HepG2 (cell line): ENCODE data around the gene STX1B. TPM values are rescaled to one million over a fixed set of nuclear protein-coding genes. Genes with fewer than 3 reads are reported as not detected.
A peak's percentile ranks its signal among the peaks of the same experiment; 100 is the strongest.

ENCODE experiments used
- ATAC-seq: fragments of 200-7000 bp; cut with Tn5 transposase; 3 replicates; pipeline ENCODE4 v1.9.1; 2020; ENCODE audit warnings: mild to moderate bottlenecking, moderate library complexity
- BruUV-seq: library from RNA; stranded (reverse); fragments of 400-500 nt; replicated peaks from 2 replicates; lab custom pipeline; 2021; lab: Mats Ljungman, UMichigan
- CTCF ChIA-PET: fragments of 300-600 bp; formaldehyde crosslinking; extraction: SDS; loops from one replicate; lab custom pipeline; 2021; ENCODE audit warnings: low total read pairs, inconsistent platforms, low intra/inter-chr PET ratio; lab: Yijun Ruan, JAX
- POLR2A ChIA-PET: fragments of 350-600 bp; sonication (Branson Sonifier 250); formaldehyde crosslinking; loops from one replicate; lab custom pipeline; 2020; ENCODE audit warnings: antibody characterized with exemption, inconsistent platforms; lab: Yijun Ruan, JAX
- DNase-seq: peaks from one replicate; pipeline ENCODE4 v3.0.0-alpha.2; 2015; ENCODE audit warnings: low spot score
- FAIRE-seq: peaks from 3 replicates; lab custom pipeline; 2011; peaks lifted over from hg19 to GRCh38; lab: Jason Lieb, UNC
- H2AFZ ChIP-seq: one replicate; pipeline ENCODE4 v1.6.1; 2011; ENCODE audit warnings: low read length, inconsistent platforms
- H3K27ac ChIP-seq: fragments of 300-600 bp; 3 replicates; pipeline ENCODE4 v1.8.0; 2011; ENCODE audit warnings: mixed run types, mild to moderate bottlenecking, mixed read lengths, low read length, inconsistent platforms; ENCODE audit not compliant: insufficient read depth; ENCODE audit errors: extremely low read length
- H3K27me3 ChIP-seq, 2 experiments: fragments of 200-600 bp in 1 of 2; 2 replicates in 1 of 2; 3 replicates in 1 of 2; pipeline versions ENCODE4 v1.6.0 to v1.8.0; 2011; ENCODE audit warnings: low read length in 2 of 2, mild to moderate bottlenecking in 2 of 2, moderate library complexity in 2 of 2, inconsistent platforms in 1 of 2; ENCODE audit not compliant: insufficient read depth in 2 of 2, control insufficient read depth in 1 of 2
- H3K36me3 ChIP-seq, 2 experiments: fragments of 200-600 bp in 1 of 2; replicated peaks in 1 of 2; 2 replicates in 1 of 2; 3 replicates in 1 of 2; pipeline versions ENCODE4 v1.5.1 to v1.8.0; 2011; ENCODE audit warnings: low read length in 2 of 2, inconsistent platforms in 1 of 2; ENCODE audit not compliant: insufficient read depth in 2 of 2, control insufficient read depth in 1 of 2
- H3K4me1 ChIP-seq: 2 replicates; pipeline ENCODE4 v1.5.1; 2012; ENCODE audit warnings: low read length, inconsistent platforms; ENCODE audit not compliant: insufficient read depth
- H3K4me2 ChIP-seq: 2 replicates; pipeline ENCODE4 v1.6.0; 2011; ENCODE audit warnings: low read depth, low read length, inconsistent platforms
- H3K4me3 ChIP-seq, 3 experiments: fragments of 200-600 bp in 1 of 3; sonication (generic), shearing (Covaris generic) in 1 of 3; replicated peaks in 1 of 3; 2 replicates each; pipeline ENCODE4 v1.5.1; 2011 to 2016; ENCODE audit warnings: low read length in 3 of 3, inconsistent platforms in 2 of 3, low read depth in 2 of 3, mild to moderate bottlenecking in 2 of 3, control low read depth in 1 of 3, mixed read lengths in 1 of 3; ENCODE audit not compliant: insufficient read depth in 1 of 3
- H3K79me2 ChIP-seq: one replicate; pipeline ENCODE4 v1.6.1; 2011; ENCODE audit warnings: low read length, inconsistent platforms; ENCODE audit not compliant: insufficient read depth
- H3K9ac ChIP-seq: 2 replicates; pipeline ENCODE4 v1.6.0; 2011; ENCODE audit warnings: mild to moderate bottlenecking, low read depth, low read length, inconsistent platforms; ENCODE audit not compliant: insufficient read depth
- H3K9me3 ChIP-seq: 2 replicates; pipeline ENCODE4 v1.5.1; 2012; ENCODE audit warnings: mild to moderate bottlenecking, low read length
- H4K20me1 ChIP-seq: 2 replicates; pipeline ENCODE4 v1.6.0; 2011; ENCODE audit warnings: inconsistent platforms, mild to moderate bottlenecking, low read length, moderate library complexity; ENCODE audit not compliant: insufficient read depth
- PPARG ChIP-seq: conservative IDR thresholded peaks from 2 replicates; pipeline ENCODE4 v1.6.1; 2016; ENCODE audit warnings: missing biosample characterization, missing genetic modification reagents
- RFX1 ChIP-seq: fragments of 450-650 bp; IDR thresholded peaks from 2 replicates; pipeline ENCODE4 v1.6.1; 2017
- ZNF136 ChIP-seq: sonication (generic); formaldehyde crosslinking; IDR thresholded peaks from 2 replicates; pipeline ENCODE4 v1.8.1; 2022; ENCODE audit warnings: low read depth, mild to moderate bottlenecking, moderate library complexity, missing genetic modification reagents
- ZNF460 ChIP-seq: sonication (generic); formaldehyde crosslinking; IDR thresholded peaks from 2 replicates; pipeline ENCODE4 v1.5.1; 2020; ENCODE audit warnings: missing genetic modification reagents, mild to moderate bottlenecking, borderline replicate concordance
- WGBS: methylation state at CpG from one replicate; pipeline ENCODE4 v1.1.6; 2017; ENCODE audit warnings: low lambda C conversion rate; 5-methylcytosine and 5-hydroxymethylcytosine counted together
- in situ Hi-C: cut with HindIII; loops from 2 replicates; pipeline ENCODE4 v1.10.0; 2017; ENCODE audit warnings: low pct_unique_long_range_greater_than_20kb; ENCODE audit not compliant: extremely low pct_ligation_motif_present
- intact Hi-C: fragments of 100-400 bp; cut with micrococcal nuclease; formaldehyde crosslinking; loops from one replicate; pipeline ENCODE4 v1.10.0; 2022; ENCODE audit not compliant: unreplicated experiment
- polyA plus RNA-seq, 8 experiments: library from polyadenylated mRNA; depleted of rRNA in 3 of 8; stranded (reverse) in 7 of 8; unstranded in 1 of 8; fragments of >200 nt; fragmentation: Illumina TruSeq in 4 of 8; extraction: Trizol in 4 of 8; gene quantifications; 2 replicates each; pipeline versions ENCODE4 v1.2.1 to v1.2.3, GENCODE V29; 2011 to 2016; ENCODE audit warnings: low read depth in 4 of 8, missing spikeins in 1 of 8, mixed read lengths in 1 of 8; ENCODE audit not compliant: insufficient read depth in 1 of 8
- total RNA-seq, 5 experiments: library from RNA; depleted of rRNA; stranded (reverse); fragments of >200 nt; fragmentation: Illumina TruSeq; extraction: Trizol; gene quantifications; 2 replicates each; pipeline ENCODE4 v1.2.3, GENCODE V29; 2016; ENCODE audit warnings: low read depth in 1 of 5
- TF ChIP-seq, protein P1 (sequence below): sonication (generic); formaldehyde crosslinking; IDR thresholded peaks from 2 replicates; pipeline ENCODE4 v1.5.0; 2020; ENCODE audit warnings: missing genetic modification reagents

The STX1B gene
- total and polyA plus RNA-seq, 2 of the 13 experiments (the other 11 are each of a cell fraction or from before 2014, with no cell fraction given), result 2.1 to 3.0 TPM

DNA sequence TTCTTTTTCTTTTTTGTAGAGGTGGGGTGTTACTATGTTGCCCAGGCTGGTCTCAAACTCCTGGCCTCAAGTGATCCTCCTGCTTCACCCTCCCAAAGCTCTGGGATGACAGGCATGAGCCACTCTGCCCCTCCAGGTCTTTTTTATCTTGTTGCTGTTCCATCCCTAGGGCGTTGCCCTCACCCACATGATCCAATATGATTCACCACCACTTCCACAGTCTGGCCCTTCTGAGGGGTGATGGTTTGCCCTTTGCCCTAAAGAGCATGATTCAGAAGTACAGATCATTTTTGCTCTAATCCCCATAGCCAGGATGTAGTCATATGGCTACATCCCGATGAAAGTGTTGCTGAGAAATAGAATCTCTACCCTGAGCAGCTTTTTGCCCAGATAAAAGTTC, 41.7 kb upstream of the STX1B start (continued):
- TF ChIP-seq, protein P1, sequence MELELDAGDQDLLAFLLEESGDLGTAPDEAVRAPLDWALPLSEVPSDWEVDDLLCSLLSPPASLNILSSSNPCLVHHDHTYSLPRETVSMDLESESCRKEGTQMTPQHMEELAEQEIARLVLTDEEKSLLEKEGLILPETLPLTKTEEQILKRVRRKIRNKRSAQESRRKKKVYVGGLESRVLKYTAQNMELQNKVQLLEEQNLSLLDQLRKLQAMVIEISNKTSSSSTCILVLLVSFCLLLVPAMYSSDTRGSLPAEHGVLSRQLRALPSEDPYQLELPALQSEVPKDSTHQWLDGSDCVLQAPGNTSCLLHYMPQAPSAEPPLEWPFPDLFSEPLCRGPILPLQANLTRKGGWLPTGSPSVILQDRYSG (CRISPR knock-in tag), result no peak
- TF ChIP-seq PPARG (CRISPR knock-in tag), result peak; percentile 71; the same call in 1 of the 2 replicates
- TF ChIP-seq, all 625 proteins: peak for 7

DNA sequence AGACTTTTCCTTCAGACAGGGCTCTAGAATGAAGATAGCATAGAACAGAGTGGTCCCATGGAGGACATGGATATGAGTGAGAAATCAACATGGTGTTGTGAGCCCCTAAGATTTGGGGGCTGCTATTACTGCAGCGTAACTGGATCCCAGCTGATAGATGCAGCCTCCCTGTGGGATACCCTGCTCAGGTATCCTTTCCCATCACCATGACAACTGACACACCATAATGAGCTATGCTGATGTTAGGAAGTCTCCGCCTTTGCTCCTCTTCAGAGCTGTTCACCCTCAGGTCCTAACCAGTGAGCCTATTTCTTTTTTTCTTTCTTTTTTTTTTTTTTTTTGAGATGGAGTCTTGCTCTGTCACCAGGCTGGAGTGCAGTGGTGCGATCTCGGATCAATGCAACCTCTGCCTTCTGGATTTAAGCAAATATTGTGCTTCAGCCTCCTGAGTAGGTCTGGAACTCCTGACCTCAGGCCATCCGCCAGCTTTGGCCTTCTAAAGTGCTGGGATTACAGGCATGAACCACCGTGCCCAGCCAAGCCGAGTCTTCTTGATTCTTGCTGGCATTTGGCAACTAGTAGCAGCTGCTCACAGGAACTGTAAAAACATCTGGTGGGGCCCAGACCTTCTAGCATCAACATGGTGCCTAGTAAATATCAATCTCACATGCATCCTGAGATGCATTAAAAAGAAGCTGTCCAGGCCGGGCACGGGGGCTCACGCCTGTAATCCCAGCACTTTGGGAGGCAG, 40.0 kb upstream of the STX1B start:
- Histone ChIP-seq H3K27me3 (peaks cover 0 to 3% of the 10 kb centered on the region in 2 experiments; a peak in 1 of 5 replicates), H3K79me2 (no peaks in the 10 kb centered on the region), H3K36me3 (no peaks in the 10 kb centered on the region), H3K27ac (no peak overlapping the region), H3K4me2 (no peak overlapping the region; the same call in 1 of the 2 replicates), H4K20me1 (no peaks in the 10 kb centered on the region), H3K4me1 (peaks cover 23% of the 10 kb centered on the region), H3K9me3 (no peaks in the 10 kb centered on the region), H3K9ac (no peak overlapping the region), H3K4me3 (no peak overlapping the region), H2AFZ (no peak overlapping the region)
- FAIRE-seq (no peak), DNase-seq (no peak), ATAC-seq (peak; percentile 33)
- TF ChIP-seq ZNF136, result no peak
- TF ChIP-seq RFX1, result peak; percentile 45; the same call in 1 of the 2 replicates
- TF ChIP-seq ZNF460 (CRISPR knock-in tag), result no peak
- 44% methylated on average over 10 of the region's 10 CpGs for WGBS
- ChIA-PET CTCF (no interaction called here), POLR2A (interaction anchor here (0.6 to 1.8 kb wide), 5 partner anchors 11 to 65 kb away, joined by 3 to 4 read pairs (median 3); partner anchors contain the start of genes HSD3B7 and STX4)
- intact Hi-C loops, result no loop called here
- no TSS peak for BruUV-seq
- in situ Hi-C loops, result no loop called here
